ENCODE data around the gene DMBX1.

The DMBX1 gene

DNA sequence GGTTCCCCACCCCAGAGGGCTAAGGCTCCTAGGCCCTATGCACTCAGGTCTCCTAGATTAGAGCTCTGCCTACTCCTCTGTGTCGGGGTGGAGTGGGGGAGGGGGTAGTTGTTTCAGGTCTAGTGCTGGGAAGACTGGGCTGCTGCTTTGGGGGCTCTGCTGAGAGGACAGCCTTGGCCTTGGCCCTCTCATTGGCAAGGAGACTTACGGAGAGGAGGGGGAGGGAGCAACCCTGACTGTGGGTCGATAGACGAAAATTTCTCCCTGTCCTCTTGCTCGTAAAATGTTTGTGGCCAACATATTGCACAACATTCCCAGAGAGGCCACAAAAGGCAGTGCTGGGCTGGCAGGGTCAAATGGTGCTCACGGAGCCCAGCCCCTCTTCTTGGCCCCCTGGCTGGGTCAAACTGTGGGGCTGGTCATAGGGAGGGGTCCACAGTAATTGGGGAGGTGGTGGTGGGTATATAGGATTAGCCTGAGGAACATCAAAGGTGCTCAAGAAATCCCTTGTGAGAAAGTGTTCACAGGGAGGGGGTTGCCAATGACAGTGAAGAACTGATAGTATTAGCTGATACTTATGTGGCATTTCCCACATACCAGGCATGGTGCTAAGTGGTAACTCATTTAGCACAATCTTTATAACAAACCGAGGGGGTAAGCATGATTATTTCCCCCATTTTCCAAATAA lies 8.5 kb upstream of the DMBX1 start:
- no peak for DNase-seq (ENCODE audit: low read depth in 3 of 3, low spot score in 1 of 3)

DNA sequence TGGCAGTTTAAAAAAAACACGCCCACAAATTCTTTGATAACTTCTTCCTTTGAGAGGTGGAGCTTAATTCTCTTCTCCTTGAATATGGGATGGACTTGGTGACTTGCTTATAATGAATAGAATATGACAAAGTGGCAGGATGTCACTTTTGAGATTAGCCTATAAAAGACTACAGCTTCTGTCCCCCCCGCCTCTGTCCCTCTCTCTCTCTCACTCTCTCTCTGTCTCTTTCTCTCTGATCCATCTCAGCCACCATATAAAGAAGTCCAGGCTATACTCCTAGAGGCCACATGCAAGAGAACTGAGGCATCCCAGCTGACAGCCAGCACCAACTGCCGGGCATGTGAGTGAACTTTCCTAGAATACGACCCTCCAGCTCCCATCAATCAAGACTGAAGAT lies 7.7 kb upstream of the DMBX1 start:
- no peak for DNase-seq (ENCODE audit: low read depth in 3 of 3, low spot score in 1 of 3)

DNA sequence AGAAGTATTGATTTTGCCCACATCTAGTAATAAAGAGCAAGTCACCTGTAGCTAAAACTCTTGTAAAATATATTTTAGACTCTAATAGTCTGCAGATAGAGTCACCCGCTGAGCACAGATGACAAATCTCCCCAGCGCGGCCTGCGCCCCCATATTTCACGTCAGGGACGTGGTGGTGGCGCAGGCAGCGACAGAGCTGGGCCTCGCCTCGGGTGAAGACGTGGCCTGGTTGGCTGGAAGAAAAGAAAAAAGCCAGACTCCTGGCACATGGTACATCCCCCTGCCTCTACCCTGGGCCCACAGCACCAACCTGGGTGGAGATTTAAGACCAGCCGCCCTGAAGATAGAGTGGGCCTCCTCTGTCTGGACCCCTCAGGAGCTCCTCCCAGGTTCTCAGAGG lies 6.0 kb upstream of the DMBX1 start:
- no peak for DNase-seq (ENCODE audit: low read depth in 3 of 3, low spot score in 1 of 3)

DNA sequence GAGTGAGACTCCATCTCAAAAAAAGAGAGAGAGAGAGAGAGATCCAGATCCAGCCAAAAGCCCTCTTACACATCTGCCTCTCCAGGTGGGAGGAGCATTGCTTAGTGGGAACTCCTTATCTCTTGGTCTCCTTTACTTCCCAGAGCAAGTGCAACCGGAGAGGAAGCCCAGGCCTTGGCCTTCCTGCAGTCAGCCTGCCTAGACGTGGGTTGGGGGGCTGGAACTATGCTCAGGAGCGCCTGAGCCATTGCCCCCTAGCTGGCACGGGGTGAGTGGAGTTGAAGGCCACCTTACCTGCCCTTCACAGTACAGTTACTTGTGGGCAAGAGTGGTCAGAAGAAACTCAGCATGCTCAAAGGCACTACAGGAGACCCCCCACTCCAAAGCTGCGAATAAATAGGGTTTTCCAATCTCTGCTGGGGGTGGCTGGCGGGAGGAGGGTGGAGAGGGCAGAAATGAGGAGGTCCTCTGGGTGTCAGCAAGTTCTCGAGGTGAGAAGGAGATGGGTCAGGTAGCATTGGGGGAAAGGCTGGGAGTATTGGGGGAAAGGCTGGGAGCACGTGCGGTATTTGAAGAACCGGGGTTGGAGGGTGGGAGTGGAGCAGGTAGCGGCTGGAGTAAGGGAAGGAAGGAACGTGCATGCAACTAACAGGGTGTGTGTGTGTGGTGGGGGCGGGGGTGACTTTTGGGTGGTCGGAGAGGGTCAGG lies 4.7 kb upstream of the DMBX1 start:
- DNase-seq (ENCODE audit: low read depth in 3 of 3, low spot score in 1 of 3) = no peak

DNA sequence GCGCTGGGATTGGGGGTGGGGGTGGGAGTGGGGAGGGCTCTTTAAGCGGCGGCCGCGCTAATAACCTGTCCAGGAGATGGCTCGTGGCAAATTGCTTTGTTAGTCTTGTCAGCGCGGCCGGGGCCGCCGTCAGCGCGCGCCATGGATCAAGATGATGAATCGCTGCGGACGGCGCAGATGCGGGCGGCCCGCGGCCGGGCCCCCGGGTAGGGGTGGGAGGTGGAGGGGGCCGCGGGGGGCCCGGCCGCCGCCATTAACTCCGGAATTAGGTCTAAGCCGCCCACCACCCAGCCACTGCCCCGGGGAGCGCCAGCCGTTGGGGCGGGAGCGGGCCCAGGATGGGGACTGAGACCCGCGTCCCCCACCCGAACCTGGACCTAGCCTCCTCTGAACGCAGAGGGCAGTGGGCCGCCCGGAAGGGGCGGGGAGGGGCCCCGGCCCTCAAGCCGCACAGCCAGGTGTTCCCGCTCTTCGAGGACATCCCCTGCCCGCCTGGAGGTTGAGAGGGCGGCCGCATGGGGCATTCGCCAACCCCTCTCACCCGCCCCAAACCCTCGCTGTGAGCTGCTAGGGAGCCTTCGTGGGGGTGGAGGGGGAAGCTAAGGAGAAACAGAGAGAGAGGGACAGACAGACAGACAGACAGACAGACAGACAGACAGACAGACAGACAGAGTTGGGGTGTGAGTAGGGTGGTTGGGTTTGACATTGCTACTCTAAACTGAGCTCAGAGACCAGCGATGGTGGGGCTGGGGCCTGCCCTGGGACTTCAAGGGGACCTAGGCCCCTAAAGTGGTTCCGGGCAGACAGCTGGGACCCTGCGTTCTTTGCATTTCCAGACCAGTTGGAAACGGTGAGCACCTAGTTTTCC lies 3.8 kb upstream of the DMBX1 start:
- no peak for DNase-seq (ENCODE audit: low read depth in 3 of 3, low spot score in 1 of 3)

DNA sequence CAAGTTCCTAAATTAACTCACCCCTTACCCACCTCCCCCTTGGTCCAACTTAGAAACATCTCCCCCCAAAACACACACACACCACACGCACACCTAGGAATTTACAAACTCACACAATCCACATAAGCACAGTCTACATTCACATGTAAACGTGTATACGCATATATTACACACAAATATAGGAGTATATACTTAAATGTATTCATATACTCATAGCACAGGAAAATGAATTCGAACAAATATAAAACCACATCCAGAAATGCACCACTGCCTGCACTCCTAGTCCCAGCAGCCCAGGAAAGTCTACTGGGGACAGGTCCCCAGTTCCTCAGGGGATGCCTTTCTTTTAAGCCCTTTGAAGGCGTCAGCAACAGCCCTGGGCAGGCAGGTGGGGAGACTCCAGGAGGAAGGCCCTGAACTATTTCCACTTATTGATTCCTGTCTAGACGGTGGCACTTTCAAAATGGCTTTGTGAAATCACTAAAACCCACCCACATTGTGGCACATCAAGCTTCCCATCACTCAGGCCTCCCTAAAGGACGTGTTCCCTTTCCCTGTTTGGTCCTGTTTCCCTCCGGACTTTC lies 3.1 kb upstream of the DMBX1 start:
- DNase-seq (ENCODE audit: low read depth in 3 of 3, low spot score in 1 of 3) = no peak

DNA sequence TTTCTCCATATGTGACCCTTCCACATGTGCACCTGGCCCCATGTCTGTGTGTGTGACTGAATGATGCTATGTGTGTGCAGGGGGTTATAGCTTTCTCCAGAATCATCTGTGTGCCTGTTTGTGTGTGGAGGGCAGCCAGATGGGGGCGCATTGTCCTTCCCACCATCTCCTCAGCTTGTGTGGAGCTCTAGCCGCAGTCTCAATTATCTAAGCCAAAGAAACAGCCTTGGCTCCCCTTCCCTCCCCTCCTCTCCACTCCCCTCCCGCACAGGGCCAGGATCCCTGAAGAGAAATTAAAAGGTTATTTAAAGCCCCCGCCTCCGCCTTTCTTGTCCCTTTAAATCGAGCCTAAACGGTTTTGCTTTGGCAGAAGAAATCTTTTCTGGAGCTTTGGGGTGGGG lies 1.8 kb upstream of the DMBX1 start:
- DNase-seq (ENCODE audit: low read depth in 3 of 3, low spot score in 1 of 3) = no peak

DNA sequence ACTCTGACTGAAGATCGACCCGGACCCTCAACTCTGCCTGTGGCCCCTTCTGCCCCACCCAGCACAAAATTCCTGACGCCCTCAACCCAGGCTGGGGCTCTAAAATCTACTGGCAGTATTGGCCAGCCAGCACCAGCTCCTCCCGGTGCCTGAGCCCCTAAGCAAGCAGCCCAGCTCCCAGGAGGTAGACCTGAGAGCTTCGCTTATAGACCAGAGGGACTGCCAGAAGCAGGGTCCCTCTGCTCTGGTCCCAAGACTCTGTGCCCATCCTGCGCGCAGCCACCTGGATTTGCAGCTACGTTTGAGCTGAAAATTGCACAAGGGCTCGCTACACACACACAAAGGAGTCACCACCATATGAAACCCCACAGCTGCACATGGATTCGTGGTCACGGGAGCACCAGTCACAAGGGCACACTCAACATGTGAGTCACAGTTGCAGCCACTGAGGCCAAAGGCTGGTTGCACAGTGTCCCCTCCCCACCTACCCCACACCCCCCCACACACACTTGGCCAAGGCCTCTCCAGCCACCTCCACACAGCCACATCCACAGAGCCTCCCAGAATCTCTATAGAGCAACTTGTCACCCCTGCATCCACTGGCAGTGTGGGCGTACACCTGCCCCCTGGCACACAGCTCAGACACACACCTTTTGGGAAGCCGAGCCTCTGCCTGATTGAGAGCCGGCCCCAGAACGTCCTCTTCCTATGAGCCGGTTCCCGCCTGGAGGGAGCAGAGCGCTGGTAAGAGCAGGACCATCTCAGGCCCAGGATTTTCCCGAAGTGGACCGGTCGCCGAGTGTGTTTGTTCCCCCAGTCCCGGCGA lies 1.1 kb upstream of the DMBX1 start:
- DNase-seq (ENCODE audit: low read depth in 3 of 3, low spot score in 1 of 3) = no peak

DNA sequence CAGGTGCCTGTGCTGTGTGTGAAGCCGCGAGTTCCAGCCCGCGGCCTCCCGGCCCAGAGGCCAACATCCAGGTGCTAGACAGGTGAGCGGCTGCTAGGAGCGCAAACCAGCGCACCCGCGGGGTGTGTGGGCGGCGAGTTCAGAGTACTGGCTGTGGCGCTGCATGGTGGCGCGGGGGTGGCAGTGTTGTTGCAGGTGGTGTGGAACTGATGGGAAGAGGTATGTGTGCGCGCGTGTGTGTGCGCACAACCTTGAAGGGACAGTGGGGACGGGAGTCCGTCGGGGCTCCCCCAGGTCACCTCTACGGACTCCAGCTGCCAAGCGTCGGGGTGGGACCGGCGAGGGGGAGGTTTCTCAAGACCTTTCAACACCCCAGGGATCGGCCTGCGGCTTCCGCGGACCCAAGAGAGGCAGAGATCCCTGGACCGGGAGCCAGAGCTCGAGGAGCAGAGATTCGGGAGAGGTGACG lies 433 bp upstream of the DMBX1 start:
- peak in 1 of 3 donors; percentile 20 for DNase-seq (ENCODE audit: low read depth in 3 of 3, low spot score in 1 of 3)

DNA sequence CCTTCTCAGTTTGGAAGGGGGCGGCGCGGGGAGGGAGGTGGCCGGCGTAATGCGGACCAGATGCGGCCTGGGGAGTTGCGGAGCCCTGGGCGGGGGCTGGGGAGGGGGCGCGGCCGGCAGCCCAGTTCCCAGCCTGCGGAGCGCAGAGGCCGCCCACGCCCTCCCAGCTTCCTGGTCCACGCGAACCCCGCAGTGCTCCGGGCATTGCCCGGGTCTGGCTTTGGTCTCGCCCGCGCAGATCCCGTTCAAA lies 695 bp downstream of the DMBX1 start:
- no peak for DNase-seq (ENCODE audit: low read depth in 3 of 3, low spot score in 1 of 3)

DNA sequence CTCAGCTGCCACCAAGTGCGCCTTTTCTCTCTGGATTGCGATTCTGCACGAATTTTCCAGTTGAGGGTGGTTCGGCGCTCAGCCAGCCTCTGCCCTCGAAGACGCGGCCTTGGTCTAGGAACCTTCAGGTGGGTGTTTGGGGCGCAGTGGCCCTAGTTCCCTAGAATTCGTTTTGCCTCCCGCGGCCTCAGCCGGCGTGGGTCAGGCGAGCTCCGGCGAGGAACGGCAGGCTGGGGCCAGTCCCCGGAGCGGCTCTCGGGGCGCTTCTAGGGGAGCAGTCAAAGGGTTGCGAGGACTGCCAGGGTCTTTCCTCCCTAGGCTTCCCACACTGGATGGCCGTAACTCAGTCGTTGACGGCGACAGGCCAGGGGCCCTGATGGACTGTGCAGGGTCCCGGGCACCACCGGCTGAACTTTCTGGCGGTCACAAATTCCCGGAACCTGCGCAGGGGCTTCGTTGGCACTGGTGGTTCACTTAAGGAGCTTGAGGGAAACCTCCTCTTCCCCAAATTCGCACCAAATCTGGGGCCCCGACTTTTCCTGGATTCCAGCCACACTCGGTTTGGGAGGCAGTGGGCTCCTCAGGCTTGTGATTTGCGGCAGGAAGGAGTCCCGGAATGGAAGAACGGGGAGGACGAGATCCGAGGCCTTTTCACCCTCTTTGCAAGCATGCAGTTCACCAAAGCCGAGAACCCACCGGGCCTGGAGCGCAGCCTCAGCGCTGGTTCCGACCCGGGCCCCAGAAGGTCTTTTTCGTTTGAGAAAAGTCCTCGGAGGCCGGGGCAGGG lies 1.2 kb downstream of the DMBX1 start:
- DNase-seq (ENCODE audit: low read depth in 3 of 3, low spot score in 1 of 3) = no peak

DNA sequence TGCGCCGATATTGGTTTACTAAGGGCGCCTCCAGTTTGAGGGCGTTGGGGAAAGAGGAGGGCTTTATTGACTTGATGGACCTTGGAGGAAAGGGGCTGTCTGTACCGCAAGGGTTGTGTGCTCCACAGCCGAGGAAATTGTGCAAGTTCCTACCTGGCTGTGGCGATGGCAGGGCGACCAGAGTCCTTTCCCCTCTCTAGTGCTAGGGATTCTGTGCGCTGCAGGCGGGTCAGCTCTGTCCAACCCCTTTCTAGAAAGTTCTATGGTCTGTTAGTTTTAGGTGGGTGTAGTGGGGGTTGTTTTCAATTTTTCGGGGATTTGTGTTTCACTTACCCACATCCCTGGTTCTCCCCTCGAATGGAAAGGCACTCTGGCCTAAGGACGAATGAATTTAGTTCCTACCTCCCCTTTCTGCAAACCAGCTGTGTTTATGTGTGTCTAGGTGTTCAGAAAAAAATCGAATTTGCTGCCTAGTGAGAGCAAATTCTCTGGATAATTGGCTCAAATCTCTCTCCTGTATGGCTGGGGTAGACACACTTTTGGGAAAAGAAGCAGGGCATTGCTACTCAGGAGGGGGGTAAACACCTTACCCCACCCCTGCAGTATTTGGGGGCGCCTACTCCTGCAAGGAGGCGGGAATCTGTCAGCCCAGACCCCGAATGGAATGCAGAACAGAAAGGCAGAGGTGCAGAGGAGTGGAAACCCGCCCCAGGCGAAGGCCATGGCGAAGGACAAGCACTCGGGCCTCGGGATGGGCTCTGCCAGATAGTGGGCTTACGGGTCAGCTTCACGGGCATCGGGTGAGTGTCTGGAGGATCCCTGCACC lies 2.0 kb downstream of the DMBX1 start:
- DNase-seq (ENCODE audit: low read depth in 3 of 3, low spot score in 1 of 3) = no peak

DNA sequence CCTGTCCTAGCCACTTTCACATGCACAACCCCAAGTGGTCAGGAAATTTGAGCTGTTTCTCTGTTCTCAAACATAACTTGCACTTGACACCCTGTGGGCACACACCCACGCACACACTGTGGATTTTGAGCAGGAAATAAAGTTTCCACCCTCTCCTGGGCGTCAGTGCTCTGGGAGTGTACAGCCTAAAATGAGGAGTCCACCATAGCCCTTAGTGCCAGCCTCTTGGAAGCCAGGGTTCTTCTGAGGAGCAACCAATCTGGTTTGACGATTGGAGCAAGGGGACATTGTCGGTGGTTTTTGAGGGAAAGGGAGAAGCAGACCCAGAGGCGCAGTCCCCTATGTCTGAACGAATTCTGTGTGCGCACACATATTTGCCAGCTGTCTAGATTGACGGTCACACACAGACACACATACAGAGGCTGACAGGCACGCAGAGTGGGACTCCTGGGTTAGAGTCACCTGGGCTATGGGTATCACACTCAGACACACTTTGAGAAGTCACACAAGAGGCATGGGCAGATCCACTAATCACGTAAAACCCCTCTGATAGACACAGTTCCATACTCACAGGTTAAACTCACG lies 2.7 kb downstream of the DMBX1 start:
- DNase-seq (ENCODE audit: low read depth in 3 of 3, low spot score in 1 of 3) = no peak

DNA sequence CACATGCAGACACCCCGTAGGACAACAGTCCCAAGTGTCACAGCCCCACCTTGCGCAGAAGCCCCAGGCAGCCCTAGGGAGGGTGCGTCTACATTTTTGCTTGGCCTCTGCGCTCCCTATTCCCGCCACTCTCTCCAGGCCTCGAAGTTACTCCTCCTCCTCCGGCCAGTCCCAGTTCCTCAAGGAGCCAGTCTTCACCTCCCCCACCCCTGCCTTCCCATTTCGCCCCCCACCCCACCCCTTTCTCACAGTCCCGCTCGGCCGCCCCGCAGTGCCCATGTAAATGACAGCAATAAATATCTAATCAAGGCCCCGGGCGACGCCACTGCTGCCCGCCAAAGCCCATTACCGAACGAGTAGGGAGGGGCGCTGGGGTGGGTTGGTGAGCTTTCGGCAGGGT lies 3.2 kb downstream of the DMBX1 start:
- no peak for DNase-seq (ENCODE audit: low read depth in 3 of 3, low spot score in 1 of 3)

DNA sequence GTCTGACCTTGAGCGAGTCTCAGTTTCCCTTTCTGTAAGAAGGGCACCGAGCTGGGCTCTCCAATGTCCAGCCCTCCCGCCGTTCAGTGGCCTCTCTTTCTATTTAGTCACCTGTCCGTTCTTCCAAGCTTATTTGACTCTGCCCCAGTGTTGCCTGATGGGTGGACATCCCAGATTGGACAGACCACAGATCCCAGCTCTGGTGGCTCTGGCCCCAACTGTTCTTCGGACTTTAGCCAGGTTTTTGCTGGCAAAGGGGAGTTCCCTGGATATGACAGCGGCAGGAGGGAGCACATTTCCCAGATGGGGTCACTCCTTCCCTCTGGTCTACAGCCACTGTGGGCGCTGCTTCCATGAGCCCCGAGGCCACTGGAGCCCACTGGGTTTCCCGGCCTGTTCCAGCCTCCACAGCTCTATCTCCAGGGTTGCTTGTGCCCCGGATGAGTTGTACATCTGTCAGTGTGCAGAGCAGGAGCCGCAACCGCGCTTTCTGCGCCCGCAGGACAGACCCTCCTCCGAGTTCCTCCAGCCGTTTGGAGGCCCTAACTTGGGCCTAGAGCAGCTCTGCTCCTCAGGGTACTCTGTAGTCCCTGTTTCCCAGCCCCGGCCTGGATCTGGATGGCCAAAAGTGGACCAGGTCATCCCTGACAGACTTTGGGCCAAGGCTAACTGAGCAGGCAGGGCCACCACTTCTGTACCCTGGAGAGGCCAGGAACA lies 3.8 kb downstream of the DMBX1 start:
- DNase-seq (ENCODE audit: low read depth in 3 of 3, low spot score in 1 of 3) = no peak

DNA sequence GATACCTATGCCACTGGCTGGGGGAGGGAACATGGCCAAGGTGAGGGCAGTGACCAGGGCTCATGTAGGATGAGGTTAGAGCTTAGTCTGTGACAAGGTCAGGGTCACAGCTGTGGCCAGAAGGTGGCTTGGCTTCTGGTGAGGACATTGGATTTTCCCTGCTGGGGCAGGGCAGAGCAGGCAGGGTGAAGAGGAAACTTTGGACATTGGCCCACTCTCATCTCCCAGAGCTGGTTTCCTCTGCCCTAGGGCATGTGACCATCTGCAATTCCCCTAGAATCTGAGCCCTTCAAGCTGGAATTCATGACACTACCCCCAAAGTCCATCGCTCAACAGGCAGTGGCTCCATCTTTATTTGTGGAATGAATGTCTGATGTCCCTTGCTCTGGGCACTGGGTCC lies 5.3 kb downstream of the DMBX1 start:
- DNase-seq (ENCODE audit: low read depth in 3 of 3, low spot score in 1 of 3) = no peak

DNA sequence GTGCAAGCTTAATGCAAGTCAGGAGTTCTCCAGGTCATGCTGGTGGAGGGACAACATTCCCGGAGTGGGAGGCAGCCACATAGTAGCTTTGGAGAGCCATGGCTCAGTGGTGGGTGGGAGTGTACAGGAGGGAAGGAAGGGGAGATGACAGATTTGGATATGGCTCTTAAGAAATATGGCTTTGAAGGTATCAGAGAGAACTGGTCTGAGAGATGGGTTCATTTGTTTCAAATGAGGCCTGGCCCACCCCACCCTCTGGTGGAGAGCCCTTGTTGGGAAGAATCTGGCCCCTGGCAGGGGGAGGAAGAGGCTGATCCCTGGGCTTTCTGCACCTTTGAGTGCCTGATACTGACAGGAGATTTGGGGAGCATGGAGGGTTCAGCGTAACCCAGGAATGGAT lies 6.1 kb downstream of the DMBX1 start:
- DNase-seq (ENCODE audit: low read depth in 3 of 3, low spot score in 1 of 3) = no peak

DNA sequence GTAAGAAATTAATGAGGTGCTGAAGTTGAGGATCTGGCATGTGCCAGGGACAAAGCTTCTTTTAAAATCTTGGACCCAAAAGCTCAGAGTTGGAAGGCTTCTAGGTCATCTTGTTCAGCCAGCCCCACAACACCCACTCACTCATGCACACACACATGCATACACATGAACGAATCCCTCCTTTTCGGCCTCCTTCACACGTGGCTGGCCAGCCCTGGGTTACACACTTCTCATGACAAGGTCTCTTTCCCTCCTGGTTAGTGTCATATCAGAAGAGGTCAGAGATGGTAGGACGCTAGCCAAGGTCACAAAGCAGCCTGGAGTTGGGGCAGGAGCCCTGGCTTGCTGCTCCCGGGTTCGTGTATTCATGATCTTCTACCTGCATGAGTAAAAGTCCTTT lies 6.9 kb downstream of the DMBX1 start:
- DNase-seq (ENCODE audit: low read depth in 3 of 3, low spot score in 1 of 3) = no peak

Measured in stimulated activated CD4-positive, alpha-beta T cell treated with anti-CD3 and anti-CD28 coated beads, TNF-alpha, amount 100 ng/mL, for 1 hour (primary cell).